ENCODE results near the gene PPP3R1. TPM values are rescaled to one million over a fixed set of nuclear protein-coding genes. Genes with fewer than 3 reads are reported as not detected.

The PPP3R1 gene
- total and polyA plus RNA-seq, 2 of the 4 experiments (the other 2 are of a cell fraction): 9.1 to 17.3 TPM

GRCh38 chr2:68169308-68169707 lies 83.0 kb downstream of the PPP3R1 start:
- no peak overlapping the region for H2BK15ac ChIP-seq (ENCODE audit: low read depth, low read length)
- H3K9ac ChIP-seq (ENCODE audit: low read depth, low read length): no peak overlapping the region
- H4K91ac ChIP-seq (ENCODE audit: insufficient read depth, low read depth, low read length): no peak overlapping the region
- no peak overlapping the region for H3K27ac ChIP-seq (ENCODE audit: insufficient read depth, low read length)
- TF ChIP-seq NFE2L2 (IDR thresholded peaks at IDR 0.05; ENCODE audit: low read depth, low read length): no peak
- TF ChIP-seq, protein P1, sequence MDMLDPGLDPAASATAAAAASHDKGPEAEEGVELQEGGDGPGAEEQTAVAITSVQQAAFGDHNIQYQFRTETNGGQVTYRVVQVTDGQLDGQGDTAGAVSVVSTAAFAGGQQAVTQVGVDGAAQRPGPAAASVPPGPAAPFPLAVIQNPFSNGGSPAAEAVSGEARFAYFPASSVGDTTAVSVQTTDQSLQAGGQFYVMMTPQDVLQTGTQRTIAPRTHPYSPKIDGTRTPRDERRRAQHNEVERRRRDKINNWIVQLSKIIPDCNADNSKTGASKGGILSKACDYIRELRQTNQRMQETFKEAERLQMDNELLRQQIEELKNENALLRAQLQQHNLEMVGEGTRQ (IDR thresholded peaks at IDR 0.05; ENCODE audit: low read depth, low read length): peak; percentile 28; the same call in 1 of the 2 replicates
- no peaks in the 10 kb centered on the region for H3K9me1 ChIP-seq (ENCODE audit: insufficient read depth, low read length)
- no peaks in the 10 kb centered on the region for H3K9me3 ChIP-seq (ENCODE audit: control insufficient read depth, insufficient read depth, low read length)
- WGBS, 2 experiments (ENCODE audit: extremely low coverage in 2 of 2, insufficient read length in 1 of 2): no CpG with 5 or more reads among the region's 4 CpGs
- H2AFZ ChIP-seq (replicated peaks; ENCODE audit: low read length, poor library complexity): no peak overlapping the region
- no peak for ATAC-seq (ENCODE audit: low read depth)
- H4K5ac ChIP-seq (ENCODE audit: low read depth, low read length): no peak overlapping the region
- H3K79me1 ChIP-seq (ENCODE audit: low read depth in 1 of 2, low read length in 2 of 2): peaks cover 12 to 29% of the 10 kb centered on the region in 2 experiments
- H2AK9ac ChIP-seq (replicated peaks; ENCODE audit: low read depth, low read length, poor library complexity): no peak overlapping the region
- no peak overlapping the region for H3K4me2 ChIP-seq (ENCODE audit: low read depth, low read length)
- H3K36me3 ChIP-seq (ENCODE audit: control insufficient read depth, insufficient read depth, low read length): peaks cover 17% of the 10 kb centered on the region
- H3K4ac ChIP-seq (ENCODE audit: low read depth, low read length): no peak overlapping the region
- ChIA-PET CTCF (interaction anchor here (1.0 kb wide), 1 partner anchor 9 kb away, joined by 3 read pairs; no protein-coding TSS in a partner anchor), POLR2A (ENCODE audit: unreplicated experiment) (no interaction called here)
- no peak overlapping the region for H4K8ac ChIP-seq (ENCODE audit: low read depth in 2 of 2, low read length in 2 of 2)
- in situ Hi-C loops (cut with MboI; ENCODE audit: low sequenced_read_pairs): no loop called here
- no peak for DNase-seq
- no peak overlapping the region for H3K4me3 ChIP-seq (ENCODE audit: insufficient read depth, low read depth, low read length)
- H2BK5ac ChIP-seq (ENCODE audit: low read depth, low read length, poor library complexity, severe bottlenecking): no peak overlapping the region
- no peak overlapping the region for H2BK20ac ChIP-seq (ENCODE audit: low read depth, low read length)
- dilution Hi-C loops (cut with HindIII; ENCODE audit: low sequenced_read_pairs, unreplicated experiment): no loop called here
- peaks cover 2% of the 10 kb centered on the region; the same call in 1 of the 2 replicates for H3K4me1 ChIP-seq (ENCODE audit: control insufficient read depth, insufficient read depth, low read length)
- no peak overlapping the region for H2AK5ac ChIP-seq (ENCODE audit: low read depth, low read length)
- BruUV-seq (replicated peaks): no TSS peak
- intact Hi-C loops (cut with micrococcal nuclease): no loop called here
- H4K20me1 ChIP-seq (ENCODE audit: insufficient read depth, low read length): no peaks in the 10 kb centered on the region
- H3K14ac ChIP-seq (replicated peaks; ENCODE audit: low read depth, low read length): no peak overlapping the region
- no peak overlapping the region for H2BK120ac ChIP-seq (ENCODE audit: low read depth, low read length)
- no peak overlapping the region for H3K56ac ChIP-seq (ENCODE audit: extremely low read depth, insufficient read depth, low read length)
- no peak overlapping the region for H3K23ac ChIP-seq (ENCODE audit: low read depth, low read length)
- no peak overlapping the region for H3K18ac ChIP-seq (ENCODE audit: low read depth, low read length)
- no peaks in the 10 kb centered on the region for H3K27me3 ChIP-seq (ENCODE audit: control insufficient read depth, insufficient read depth, low read length)
